ELF-1 (cell line): ENCODE measurements around the gene PWP2.
"Not testable (repeated sequence)": the region's sequence is repeated elsewhere in the genome, so short reads cannot be mapped to it uniquely, and the experiment has no call there.

ENCODE experiments used
- DNase-seq: peaks from one replicate; pipeline ENCODE4 v3.0.0-alpha.2; 2016; ENCODE audit warnings: low read depth, low spot score

The PWP2 gene

GRCh38 chr21:44083631-44084291 is 23.4 kb upstream of the PWP2 start:
- no peak for DNase-seq

DNA sequence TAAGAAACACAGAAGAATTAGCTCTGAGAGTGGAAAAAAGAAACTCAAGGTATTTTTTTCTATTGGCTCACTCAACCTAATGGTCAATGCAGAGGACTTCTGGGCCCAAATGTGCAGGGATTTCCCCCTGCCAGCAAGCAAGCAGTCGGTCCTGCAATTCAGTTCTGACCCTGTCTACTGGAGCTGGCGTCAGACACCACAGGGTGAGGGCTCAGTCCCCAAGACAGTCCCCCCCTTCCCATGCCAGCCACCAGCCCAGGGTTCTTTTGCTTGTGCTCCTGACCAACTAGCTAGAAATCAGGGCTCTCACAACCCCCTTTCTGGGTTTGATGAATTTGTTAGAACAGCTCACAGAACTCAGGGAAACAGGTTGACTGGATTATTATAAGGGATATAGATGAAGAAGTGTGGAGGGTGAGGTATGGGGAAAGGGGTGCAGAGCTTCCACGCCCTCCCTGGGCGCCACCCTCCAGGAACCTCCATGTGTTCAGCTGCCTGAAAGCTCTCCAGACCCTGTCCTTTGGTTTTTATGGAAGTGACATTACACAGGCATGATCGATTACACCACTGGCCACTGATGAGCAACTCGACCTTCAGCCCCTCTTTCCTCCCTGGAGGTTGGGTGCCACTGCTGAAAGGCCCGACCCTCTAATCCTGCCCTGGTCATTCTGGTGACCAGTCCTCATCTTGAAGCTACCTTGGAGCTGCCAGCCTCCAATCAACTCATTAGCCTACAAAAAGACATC is 22.5 kb upstream of the PWP2 start:
- DNase-seq = no peak

DNA sequence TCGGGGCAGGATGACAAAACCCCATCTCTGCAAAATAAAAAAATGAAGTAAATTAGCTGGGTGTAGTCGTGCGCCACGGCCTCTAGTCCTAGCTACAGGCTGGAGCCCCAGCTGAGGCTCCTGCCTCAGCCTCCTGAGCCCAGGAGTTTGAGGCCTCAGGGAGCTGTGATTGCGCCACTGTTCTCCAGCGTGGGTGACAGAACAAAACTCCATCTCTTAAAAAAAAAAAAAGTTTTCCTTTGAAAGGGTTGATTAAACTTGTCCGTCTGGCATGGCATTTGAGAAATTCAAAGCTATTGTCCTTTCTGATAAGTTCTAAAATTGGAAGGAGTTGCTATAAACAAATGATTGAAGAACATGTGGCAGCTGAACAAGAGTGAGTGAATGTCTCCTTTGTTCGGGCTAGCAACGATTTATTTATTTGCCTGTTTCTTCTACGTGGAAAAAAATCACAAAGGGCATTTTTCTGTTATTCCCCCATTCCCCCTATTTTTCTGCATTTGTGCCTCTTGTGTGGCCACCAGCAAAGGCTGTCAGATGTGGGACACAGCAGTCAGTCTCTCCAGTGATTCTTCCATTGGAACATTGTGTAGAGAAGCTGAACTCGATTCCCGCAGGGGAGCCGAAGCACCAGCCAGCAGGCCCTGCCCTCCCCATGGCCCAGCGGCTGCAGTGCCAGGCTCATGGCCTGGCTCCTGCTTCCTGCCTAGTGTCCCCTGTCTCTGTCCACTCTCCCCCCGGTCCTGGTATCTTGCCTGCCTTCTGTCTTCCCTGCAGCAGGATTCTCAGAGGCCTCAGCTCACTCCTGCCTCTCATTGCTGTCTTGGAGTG is 21.5 kb upstream of the PWP2 start:
- no peak for DNase-seq

DNA sequence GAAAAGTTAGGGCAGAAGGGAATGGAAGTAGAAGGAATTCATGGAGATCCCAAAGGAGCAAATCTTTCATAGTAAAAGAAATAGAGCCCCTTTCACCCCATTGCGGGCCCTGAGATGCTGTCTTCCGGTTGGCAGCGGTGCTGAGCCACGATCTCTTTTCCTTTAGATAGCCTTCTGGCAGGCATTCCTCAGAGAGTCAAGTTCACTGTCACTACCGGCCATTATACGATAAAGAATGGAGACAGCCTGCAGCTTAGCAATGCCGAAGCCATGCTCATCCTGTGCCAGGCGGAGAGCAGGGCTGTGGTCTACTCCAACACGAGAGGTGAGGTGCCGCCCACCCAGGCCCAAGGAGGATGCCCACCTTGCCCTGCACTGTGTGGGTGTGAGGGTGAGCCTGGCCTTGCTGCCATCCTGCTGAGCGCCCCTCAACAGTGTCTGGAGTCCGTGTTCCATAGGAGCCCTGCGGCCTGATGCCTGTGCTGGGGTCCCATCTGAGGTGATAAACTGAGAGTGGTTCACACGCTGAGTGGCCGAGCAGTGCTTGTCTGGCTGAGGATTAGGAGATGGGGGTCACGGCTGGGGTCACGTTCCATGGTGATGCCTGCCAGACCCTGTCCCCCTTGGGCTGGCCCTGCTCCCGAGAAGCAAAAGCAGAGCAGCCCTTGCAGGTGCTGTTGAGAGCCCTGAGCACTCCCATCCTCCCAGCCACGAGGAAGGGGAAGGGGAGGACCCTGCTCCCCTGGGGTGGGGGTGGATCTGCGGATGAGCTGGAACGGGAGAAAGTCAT is 20.4 kb upstream of the PWP2 start:
- no peak for DNase-seq

DNA sequence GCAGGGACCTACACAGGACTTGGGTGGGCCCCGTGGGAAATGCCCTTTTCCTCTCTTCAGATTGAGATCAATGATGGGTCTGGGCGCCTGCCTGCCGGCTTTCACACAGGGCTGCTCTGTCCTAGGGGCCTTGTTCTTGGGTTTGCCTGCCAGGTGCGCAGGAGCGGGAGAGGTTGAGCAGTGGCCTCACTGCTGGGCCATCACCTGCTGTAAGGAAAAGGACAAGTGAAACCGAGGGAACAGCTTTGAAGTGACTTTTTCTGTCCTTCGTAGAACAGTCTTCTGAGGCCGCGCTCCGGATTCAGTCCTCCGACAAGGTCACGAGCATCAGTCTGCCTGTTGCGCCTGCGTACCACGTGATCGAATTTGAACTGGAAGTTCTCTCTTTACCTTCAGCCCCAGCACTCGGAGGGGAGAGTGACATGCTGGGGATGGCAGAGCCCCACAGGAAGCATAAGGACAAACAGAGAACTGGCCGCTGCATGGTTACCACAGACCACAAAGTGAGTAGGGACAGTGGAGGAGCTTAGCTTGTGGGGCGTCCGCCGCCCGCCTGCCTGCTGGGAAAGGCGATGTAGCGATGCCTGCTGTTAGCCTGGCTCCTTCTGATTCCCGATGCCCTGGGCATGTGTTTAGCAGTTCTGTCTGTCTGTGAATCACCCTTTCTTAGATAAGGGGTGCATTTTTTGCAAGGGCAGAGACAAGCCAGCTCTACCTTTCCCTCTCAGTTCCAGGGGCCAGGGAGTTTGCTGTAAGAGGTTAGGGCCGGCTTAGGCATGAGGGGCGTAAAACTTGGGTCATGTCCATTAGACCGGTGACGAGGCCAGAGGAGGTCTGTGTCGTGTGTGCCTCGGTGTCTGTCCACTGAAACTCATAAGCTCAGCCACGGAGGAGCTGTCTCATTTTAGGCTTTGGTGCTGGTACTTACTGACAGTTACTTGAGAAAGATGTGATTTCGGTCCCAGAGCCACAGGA is 19.5 kb upstream of the PWP2 start:
- no peak for DNase-seq

DNA sequence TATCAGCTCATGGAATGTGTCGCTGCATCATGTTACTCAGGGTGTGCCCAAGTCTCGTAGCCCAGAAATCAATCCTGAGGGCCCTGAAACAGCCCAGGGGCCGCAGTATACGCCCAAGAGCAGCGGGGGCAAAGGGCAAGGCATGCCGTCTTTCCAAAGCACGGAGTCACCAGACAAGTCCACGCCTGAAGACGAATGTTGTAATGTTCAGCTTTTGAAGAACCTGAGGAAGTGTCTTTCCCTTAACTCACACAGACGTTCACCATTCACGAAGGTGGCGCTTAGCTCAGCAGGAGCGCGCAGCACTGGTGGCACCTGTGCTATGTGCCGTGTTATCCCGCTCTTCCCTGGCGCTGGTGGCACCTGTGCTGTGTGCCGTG is 18.8 kb upstream of the PWP2 start:
- no peak for DNase-seq

DNA sequence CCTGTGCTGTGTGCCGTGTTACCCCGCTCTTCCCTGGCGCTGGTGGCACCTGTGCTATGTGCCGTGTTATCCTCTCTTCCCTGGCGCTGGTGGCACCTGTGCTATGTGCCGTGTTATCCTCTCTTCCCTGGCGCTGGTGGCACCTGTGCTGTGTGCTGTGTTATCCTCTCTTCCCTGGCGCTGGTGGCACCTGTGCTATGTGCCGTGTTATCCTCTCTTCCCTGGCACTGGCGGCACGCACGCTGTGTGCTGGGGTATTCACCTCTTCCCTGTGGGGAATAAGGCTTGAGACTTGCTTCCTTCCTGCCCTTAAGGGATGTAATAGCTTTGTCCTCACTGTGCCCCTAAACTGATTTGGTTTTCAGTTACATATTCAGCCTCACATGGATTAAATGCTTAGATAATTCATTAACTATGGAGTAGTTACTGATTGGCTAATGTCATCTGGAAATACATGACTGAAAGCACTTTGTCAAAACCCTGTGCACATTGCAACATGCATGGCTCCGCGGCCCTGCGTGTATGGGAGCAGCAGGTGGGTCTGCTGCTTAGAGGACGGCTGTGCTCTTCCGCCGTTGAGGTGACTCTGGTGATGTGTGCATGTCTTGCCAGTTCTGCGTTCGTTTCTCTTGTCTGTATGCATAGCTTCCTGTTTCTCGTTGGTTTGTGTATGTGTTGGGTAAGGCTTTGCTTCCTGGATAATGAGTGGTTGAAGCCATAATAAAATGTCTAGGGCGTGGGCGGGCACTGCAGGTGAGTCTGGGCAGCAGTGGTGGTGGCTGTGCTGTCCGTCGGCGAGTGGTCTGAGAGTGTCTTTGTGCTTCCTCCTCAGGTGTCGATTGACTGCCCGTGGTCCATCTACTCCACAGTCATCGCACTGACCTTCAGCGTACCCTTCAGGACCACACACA is 17.9 kb upstream of the PWP2 start:
- no peak for DNase-seq

DNA sequence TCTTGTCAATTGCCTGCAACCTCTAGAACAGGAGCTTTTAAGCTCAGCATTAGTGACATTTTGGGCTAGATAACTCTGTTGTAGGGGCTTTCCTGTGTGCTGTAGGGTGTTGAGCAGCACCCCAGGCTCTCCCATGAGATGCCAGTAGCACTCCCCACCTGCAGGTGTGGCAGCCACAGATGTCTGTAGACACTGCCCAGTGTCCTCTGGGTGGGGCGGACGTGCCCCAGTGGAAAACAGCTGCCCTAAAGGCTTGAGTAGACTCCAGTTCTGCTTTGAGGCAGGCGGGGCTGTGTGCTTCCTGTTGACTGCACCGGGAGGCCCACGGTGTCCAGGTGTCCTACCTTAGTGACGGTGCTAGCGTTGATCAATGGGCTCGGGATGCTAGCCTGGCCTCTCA is 16.9 kb upstream of the PWP2 start:
- DNase-seq = no peak

DNA sequence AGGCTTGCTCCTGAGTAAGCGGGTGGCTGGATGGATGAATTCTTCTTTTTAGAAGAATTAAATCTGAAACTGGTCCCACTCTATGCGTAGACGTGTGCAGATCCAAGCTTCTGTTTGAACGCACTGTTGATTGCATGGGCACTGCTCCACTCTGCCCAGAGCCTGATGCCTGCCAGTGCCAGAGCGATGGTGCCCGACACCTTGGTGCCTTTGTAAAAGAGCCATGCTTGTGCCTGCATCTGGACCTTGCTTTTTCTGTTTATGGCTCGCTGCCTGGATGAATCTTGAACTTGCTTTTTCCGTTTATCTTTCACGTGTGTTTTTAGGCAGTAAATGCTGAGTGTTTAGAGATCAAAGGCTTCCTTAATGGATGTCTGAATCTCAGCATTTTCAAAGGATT is 15.0 kb upstream of the PWP2 start:
- no peak for DNase-seq

DNA sequence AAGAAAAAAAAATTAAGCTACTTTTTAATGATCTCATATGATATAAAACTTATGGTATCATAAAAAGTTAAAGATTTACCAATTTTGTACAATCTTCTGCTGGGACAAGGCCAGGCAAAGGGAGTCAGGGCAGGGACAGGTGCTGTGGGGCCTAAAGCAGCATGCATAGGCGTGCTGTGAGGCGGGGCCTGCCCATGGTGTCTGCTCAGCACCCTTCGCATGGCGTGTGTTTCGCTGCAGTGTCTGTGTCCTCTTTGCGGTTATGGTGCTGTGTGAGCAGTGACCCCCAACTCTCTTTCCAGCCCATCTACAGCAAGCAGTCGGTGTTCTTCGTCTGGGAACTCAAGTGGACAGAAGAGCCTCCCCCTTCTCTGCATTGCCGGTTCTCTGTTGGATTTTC is 13.4 kb upstream of the PWP2 start:
- no peak for DNase-seq

GRCh38 chr21:44094832-44095231 is 12.4 kb upstream of the PWP2 start:
- DNase-seq = no peak

GRCh38 chr21:44098507-44098906 is 8.7 kb upstream of the PWP2 start:
- DNase-seq = not testable (repeated sequence)

- not testable (repeated sequence) for DNase-seq
Observed at GRCh38 chr21:44098964-44099363, 8.2 kb upstream of the PWP2 start.

GRCh38 chr21:44107589-44107988 is 390 bp downstream of the PWP2 start:
- not testable (repeated sequence) for DNase-seq

- not testable (repeated sequence) for DNase-seq
Observed at GRCh38 chr21:44113702-44114371, 6.6 kb downstream of the PWP2 start.

GRCh38 chr21:44122131-44122530 is 14.9 kb downstream of the PWP2 start:
- DNase-seq = not testable (repeated sequence)

GRCh38 chr21:44127827-44128226 is 20.6 kb downstream of the PWP2 start:
- not testable (repeated sequence) for DNase-seq

GRCh38 chr21:44133715-44134057 is 26.5 kb downstream of the PWP2 start:
- DNase-seq = not testable (repeated sequence)

DNA sequence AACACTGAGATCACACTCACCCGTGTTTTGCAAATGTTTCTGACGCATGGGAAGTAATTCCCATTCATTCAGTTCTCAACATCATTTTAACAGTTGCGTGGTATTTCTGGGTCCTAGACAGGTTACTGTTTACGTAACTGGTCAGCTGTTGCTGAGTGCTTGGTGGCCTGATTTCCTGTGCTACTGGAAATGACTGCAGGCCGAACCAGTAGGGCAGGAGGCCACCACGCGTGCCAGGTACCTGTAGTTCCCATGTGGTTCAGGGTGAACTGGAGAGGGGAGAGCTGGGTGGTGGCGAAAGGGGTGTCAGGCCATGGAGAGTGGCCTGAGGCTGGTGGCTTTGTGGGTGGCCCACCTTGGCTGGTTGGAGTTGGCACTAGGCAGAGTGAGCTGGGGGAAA is 27.5 kb downstream of the PWP2 start:
- not testable (repeated sequence) for DNase-seq
